Body of pancreas (tissue), 4 donors: ENCODE data around the gene MYLK3.

Experiments used
- CTCF ChIP-seq, 7 experiments: fragments of 450-650 bp in 4 of 7; fragments of 200-600 bp in 3 of 7; sonication (generic) in 3 of 7; IDR thresholded peaks; one replicate each; pipeline ENCODE4 v1.5.1; 2016 to 2019; ENCODE audit warnings: antibody characterized with exemption in 7 of 7
- POLR2A ChIP-seq, 3 donors: fragments of 450-650 bp; IDR thresholded peaks; one replicate each; pipeline ENCODE4 v1.6.1; 2016; ENCODE audit warnings: antibody characterized with exemption in 3 of 3, mild to moderate bottlenecking in 2 of 3

- TF ChIP-seq POLR2A (IDR thresholded peaks at IDR 0.05) (no peak), CTCF (IDR thresholded peaks at IDR 0.05) (no peak)
Measured at GRCh38 chr16:46757339-46758050, 9.4 kb upstream of the MYLK3 start.
